Hepatocyte (in vitro differentiated cells): ENCODE data around the gene PRRT1B. TPM values are rescaled to one million over a fixed set of nuclear protein-coding genes. Genes with fewer than 3 reads are reported as not detected.

Source experiments
- DNase-seq: peaks from one replicate; pipeline ENCODE4 v3.0.0-alpha.2; 2016; ENCODE audit warnings: low spot score
- H2AFZ ChIP-seq: fragments of 200-600 bp; sonication (generic); 2 replicates; pipeline ENCODE4 v1.6.0; 2016; ENCODE audit warnings: antibody characterized with exemption, mild to moderate bottlenecking
- H3K27ac ChIP-seq: fragments of 200-600 bp; sonication (generic); 2 replicates; pipeline ENCODE4 v1.5.1; 2016; ENCODE audit warnings: mild to moderate bottlenecking
- H3K27me3 ChIP-seq: fragments of 200-600 bp; sonication (generic); 2 replicates; pipeline ENCODE4 v1.6.1; 2016
- H3K36me3 ChIP-seq: fragments of 200-600 bp; sonication (generic); replicated peaks from 2 replicates; pipeline ENCODE4 v1.5.1; 2016; ENCODE audit warnings: low read depth; ENCODE audit not compliant: insufficient read depth
- H3K4me1 ChIP-seq: fragments of 200-600 bp; sonication (generic); 2 replicates; pipeline ENCODE4 v1.5.1; 2016; ENCODE audit warnings: mild to moderate bottlenecking, moderate library complexity; ENCODE audit not compliant: insufficient read depth
- H3K4me2 ChIP-seq: fragments of 200-600 bp; sonication (generic); 2 replicates; pipeline ENCODE4 v1.6.0; 2016
- H3K4me3 ChIP-seq: fragments of 200-600 bp; sonication (generic); 2 replicates; pipeline ENCODE4 v1.5.1; 2016; ENCODE audit warnings: mild to moderate bottlenecking
- H3K79me2 ChIP-seq: fragments of 200-600 bp; sonication (generic); 2 replicates; pipeline ENCODE4 v1.6.0; 2017; ENCODE audit warnings: mild to moderate bottlenecking
- H3K9me2 ChIP-seq: fragments of 200-600 bp; sonication (generic); replicated peaks from 2 replicates; pipeline ENCODE4 v1.6.0; 2017; ENCODE audit warnings: mild to moderate bottlenecking; ENCODE audit not compliant: insufficient read depth
- H3K9me3 ChIP-seq: fragments of 200-600 bp; sonication (generic); 2 replicates; pipeline ENCODE4 v1.5.1; 2016; ENCODE audit warnings: low read depth, mild to moderate bottlenecking
- H4K20me1 ChIP-seq: fragments of 200-600 bp; sonication (generic); 2 replicates; pipeline ENCODE4 v1.6.0; 2016; ENCODE audit warnings: mild to moderate bottlenecking; ENCODE audit not compliant: insufficient read depth, poor library complexity, severe bottlenecking
- CTCF ChIP-seq: fragments of 200-600 bp; sonication (generic); IDR thresholded peaks from 2 replicates; pipeline ENCODE4 v1.5.1; 2016; ENCODE audit warnings: antibody characterized with exemption, mild to moderate bottlenecking; ENCODE audit not compliant: poor library complexity
- EZH2 ChIP-seq: fragments of 200-600 bp; sonication (generic); IDR thresholded peaks from 2 replicates; pipeline ENCODE4 v1.6.1; 2016; ENCODE audit warnings: antibody characterized with exemption, mild to moderate bottlenecking, borderline replicate concordance
- EZH2phosphoT487 ChIP-seq: fragments of 200-600 bp; sonication (generic); IDR thresholded peaks from one replicate; pipeline ENCODE4 v1.6.1; 2018; ENCODE audit warnings: antibody characterized with exemption, mild to moderate bottlenecking, low read depth, moderate library complexity; ENCODE audit not compliant: unreplicated experiment, severe bottlenecking
- whole genome bisulfite sequencing: methylation state at CpG from one replicate; pipeline ENCODE4 v1.1.6; 2016; ENCODE audit warnings: low lambda C conversion rate; ENCODE audit errors: missing lambda C conversion rate; 5-methylcytosine and 5-hydroxymethylcytosine counted together
- polyA plus RNA-seq: library from polyadenylated mRNA; unstranded; fragments of >200 nt; fragmentation: Nextera tagmentation; extraction: Ambion mirVana; gene quantifications from 2 replicates; pipeline ENCODE4 v1.2.1, GENCODE V29; 2016
- total RNA-seq: library from RNA; depleted of rRNA; stranded (reverse); fragments of >200 nt; gene quantifications from 2 replicates; pipeline ENCODE4 v1.2.3, GENCODE V29; 2014

The PRRT1B gene
- total and polyA plus RNA-seq, 2 experiments from 2014 or later: 0.17 to 1.4 TPM

- Histone ChIP-seq H3K4me1 (peaks cover 18% of the 10 kb centered on the region), H3K27me3 (no peaks in the 10 kb centered on the region), H3K36me3 (no peaks in the 10 kb centered on the region), H3K9me2 (no peaks in the 10 kb centered on the region), H4K20me1 (no peaks in the 10 kb centered on the region), H3K9me3 (no peaks in the 10 kb centered on the region), H2AFZ (no peak overlapping the region), H3K27ac (no peak overlapping the region), H3K79me2 (peaks cover 6% of the 10 kb centered on the region), H3K4me2 (no peak overlapping the region), H3K4me3 (no peak overlapping the region)
- TF ChIP-seq CTCF (no peak), EZH2 (no peak), EZH2phosphoT487 (no peak)
- WGBS: 95% methylated on average over 9 of the region's 9 CpGs
- DNase-seq: no peak
Measured at GRCh38 chr9:131603199-131603598, 57.9 kb downstream of the PRRT1B start.

- H3K27ac ChIP-seq: no peak overlapping the region
- TF ChIP-seq CTCF: no peak
- no peak for TF ChIP-seq EZH2
- no peak for TF ChIP-seq EZH2phosphoT487
- no peak overlapping the region for H2AFZ ChIP-seq
- H4K20me1 ChIP-seq: no peaks in the 10 kb centered on the region
- WGBS: 93% methylated on average over 16 of the region's 16 CpGs
- H3K4me3 ChIP-seq: no peak overlapping the region
- peaks cover 6% of the 10 kb centered on the region for H3K79me2 ChIP-seq
- H3K9me3 ChIP-seq: no peaks in the 10 kb centered on the region
- no peak for DNase-seq
- H3K27me3 ChIP-seq: no peaks in the 10 kb centered on the region
- H3K4me1 ChIP-seq: peaks cover 25% of the 10 kb centered on the region
- H3K4me2 ChIP-seq: no peak overlapping the region
- H3K36me3 ChIP-seq: no peaks in the 10 kb centered on the region
- H3K9me2 ChIP-seq: no peaks in the 10 kb centered on the region
Measured at GRCh38 chr9:131603711-131604439, 58.6 kb downstream of the PRRT1B start.

- H3K9me2 ChIP-seq: no peaks in the 10 kb centered on the region
- no peak for TF ChIP-seq CTCF
- TF ChIP-seq EZH2phosphoT487: no peak
- no peak for TF ChIP-seq EZH2
- no peak overlapping the region for H3K4me2 ChIP-seq
- H3K27me3 ChIP-seq: no peaks in the 10 kb centered on the region
- no peak overlapping the region for H3K4me3 ChIP-seq
- peaks cover 38% of the 10 kb centered on the region for H3K4me1 ChIP-seq
- no peaks in the 10 kb centered on the region for H3K9me3 ChIP-seq
- DNase-seq: peak; percentile 88
- peaks cover 6% of the 10 kb centered on the region for H3K79me2 ChIP-seq
- H3K36me3 ChIP-seq: no peaks in the 10 kb centered on the region
- H4K20me1 ChIP-seq: no peaks in the 10 kb centered on the region
- no peak overlapping the region for H2AFZ ChIP-seq
- 63% methylated on average over 9 of the region's 9 CpGs for WGBS
- H3K27ac ChIP-seq: peak overlapping the region; percentile 98
Measured at GRCh38 chr9:131605770-131606590, 60.7 kb downstream of the PRRT1B start.
